ENCODE results near the gene RSPO4. TPM values are rescaled to one million over a fixed set of nuclear protein-coding genes. Genes with fewer than 3 reads are reported as not detected.

Gene RSPO4
- polyA plus RNA-seq, 1 donor (not counting 4 experiments of a cell fraction or from before 2014, with no cell fraction given), result not detected

DNA sequence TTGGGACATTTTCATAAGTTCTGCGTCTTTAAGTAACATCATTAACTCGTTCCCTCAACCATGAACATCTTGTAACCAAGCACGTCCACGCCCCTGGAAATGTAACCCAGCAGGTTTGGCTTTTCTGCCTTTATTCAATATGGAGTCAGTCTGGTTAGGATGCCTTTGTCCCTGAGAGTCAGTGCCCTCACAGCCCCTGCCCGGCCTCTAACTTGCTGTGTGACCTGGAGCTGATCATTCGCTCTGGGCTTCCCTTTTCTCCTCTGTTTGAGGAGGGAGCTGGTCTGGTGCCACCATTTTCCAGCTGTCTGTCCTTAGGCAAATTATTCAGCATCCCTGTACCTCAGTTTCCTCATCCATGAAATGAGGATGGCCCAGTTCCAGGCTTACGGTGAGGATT, 59.5 kb downstream of the RSPO4 start:
- H3K9me3 ChIP-seq (ENCODE audit: control insufficient read depth, low read depth, low read length), result no peaks in the 10 kb centered on the region
- no peaks in the 10 kb centered on the region for H4K20me1 ChIP-seq (ENCODE audit: control insufficient read depth, extremely low read depth, insufficient read depth, low read length)
- H3K4me2 ChIP-seq (ENCODE audit: control insufficient read depth, extremely low read depth, insufficient read depth, low read depth, low read length), result no peak overlapping the region
- FAIRE-seq (no peak), DNase-seq (ENCODE audit: low read depth, low spot score) (no peak)
- no peak overlapping the region for H3K9ac ChIP-seq (ENCODE audit: control insufficient read depth, extremely low read depth, insufficient read depth, low read length)
- no peak overlapping the region for H2AFZ ChIP-seq (ENCODE audit: control insufficient read depth, low read length)
- no peaks in the 10 kb centered on the region for H3K9me1 ChIP-seq (ENCODE audit: control insufficient read depth, extremely low read depth, insufficient read depth, low read length)
- H3K27me3 ChIP-seq (ENCODE audit: control insufficient read depth, extremely low read depth, insufficient read depth, low read length), result no peaks in the 10 kb centered on the region
- H3K27ac ChIP-seq (ENCODE audit: control insufficient read depth, insufficient read depth, low read length), result no peak overlapping the region
- H3K4me3 ChIP-seq (ENCODE audit: control insufficient read depth in 2 of 3, extremely low read depth in 1 of 3, insufficient read depth in 2 of 3, low read depth in 1 of 3, low read length in 3 of 3), result no peak overlapping the region
- H3K79me2 ChIP-seq (ENCODE audit: control insufficient read depth, insufficient read depth, low read length), result no peaks in the 10 kb centered on the region
- H3K4me1 ChIP-seq (ENCODE audit: control insufficient read depth, extremely low read depth, insufficient read depth, low read length), result no peaks in the 10 kb centered on the region
- no peaks in the 10 kb centered on the region for H3K36me3 ChIP-seq (ENCODE audit: control insufficient read depth in 2 of 2, extremely low read depth in 1 of 2, insufficient read depth in 2 of 2, low read length in 2 of 2)
- TF ChIP-seq, protein P1, sequence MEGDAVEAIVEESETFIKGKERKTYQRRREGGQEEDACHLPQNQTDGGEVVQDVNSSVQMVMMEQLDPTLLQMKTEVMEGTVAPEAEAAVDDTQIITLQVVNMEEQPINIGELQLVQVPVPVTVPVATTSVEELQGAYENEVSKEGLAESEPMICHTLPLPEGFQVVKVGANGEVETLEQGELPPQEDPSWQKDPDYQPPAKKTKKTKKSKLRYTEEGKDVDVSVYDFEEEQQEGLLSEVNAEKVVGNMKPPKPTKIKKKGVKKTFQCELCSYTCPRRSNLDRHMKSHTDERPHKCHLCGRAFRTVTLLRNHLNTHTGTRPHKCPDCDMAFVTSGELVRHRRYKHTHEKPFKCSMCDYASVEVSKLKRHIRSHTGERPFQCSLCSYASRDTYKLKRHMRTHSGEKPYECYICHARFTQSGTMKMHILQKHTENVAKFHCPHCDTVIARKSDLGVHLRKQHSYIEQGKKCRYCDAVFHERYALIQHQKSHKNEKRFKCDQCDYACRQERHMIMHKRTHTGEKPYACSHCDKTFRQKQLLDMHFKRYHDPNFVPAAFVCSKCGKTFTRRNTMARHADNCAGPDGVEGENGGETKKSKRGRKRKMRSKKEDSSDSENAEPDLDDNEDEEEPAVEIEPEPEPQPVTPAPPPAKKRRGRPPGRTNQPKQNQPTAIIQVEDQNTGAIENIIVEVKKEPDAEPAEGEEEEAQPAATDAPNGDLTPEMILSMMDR (optimal IDR thresholded peaks at IDR 0.05 in 1 of 3, IDR thresholded peaks at IDR 0.05 in 1 of 3, conservative IDR thresholded peaks at IDR 0.05 in 1 of 3; ENCODE audit: extremely low read depth in 1 of 3, insufficient read depth in 2 of 3, low read length in 3 of 3), result no peak
- no peak for TF ChIP-seq EZH2 (IDR thresholded peaks at IDR 0.05; ENCODE audit: low read length)
- dilution Hi-C loops (cut with MboI; ENCODE audit: extremely low pct_ligation_motif_present, low sequenced_read_pairs), result no loop called here

DNA sequence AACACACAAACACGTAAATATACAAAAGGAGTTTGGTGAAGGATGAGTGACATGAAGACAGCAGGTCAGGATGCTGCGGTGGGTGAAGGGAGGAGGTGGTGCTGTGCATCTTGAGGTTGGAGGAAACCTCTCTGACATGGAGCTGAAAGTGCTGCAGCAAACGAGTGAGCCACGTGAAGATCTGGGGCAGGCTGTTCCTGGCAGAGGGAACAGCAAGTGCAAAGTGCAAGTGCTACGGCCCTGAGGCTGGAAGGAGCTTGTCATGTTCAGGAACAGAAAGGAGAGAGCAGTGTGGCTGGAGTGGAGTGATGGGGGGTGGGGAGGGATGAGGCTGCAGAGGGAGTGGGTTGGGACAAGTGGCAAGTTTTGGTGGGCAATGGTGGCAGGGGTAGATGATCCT, 61.2 kb downstream of the RSPO4 start:
- no peak overlapping the region for H3K4me3 ChIP-seq (ENCODE audit: control insufficient read depth in 2 of 3, extremely low read depth in 1 of 3, insufficient read depth in 2 of 3, low read depth in 1 of 3, low read length in 3 of 3)
- no peak overlapping the region for H3K4me2 ChIP-seq (ENCODE audit: control insufficient read depth, extremely low read depth, insufficient read depth, low read depth, low read length)
- no peaks in the 10 kb centered on the region for H3K79me2 ChIP-seq (ENCODE audit: control insufficient read depth, insufficient read depth, low read length)
- no peak for TF ChIP-seq EZH2 (IDR thresholded peaks at IDR 0.05; ENCODE audit: low read length)
- TF ChIP-seq, protein P1 (optimal IDR thresholded peaks at IDR 0.05 in 1 of 3, IDR thresholded peaks at IDR 0.05 in 1 of 3, conservative IDR thresholded peaks at IDR 0.05 in 1 of 3; ENCODE audit: extremely low read depth in 1 of 3, insufficient read depth in 2 of 3, low read length in 3 of 3), result no peak
- no peak overlapping the region for H2AFZ ChIP-seq (ENCODE audit: control insufficient read depth, low read length)
- no peaks in the 10 kb centered on the region for H4K20me1 ChIP-seq (ENCODE audit: control insufficient read depth, extremely low read depth, insufficient read depth, low read length)
- H3K27me3 ChIP-seq (ENCODE audit: control insufficient read depth, extremely low read depth, insufficient read depth, low read length), result no peaks in the 10 kb centered on the region
- H3K27ac ChIP-seq (ENCODE audit: control insufficient read depth, insufficient read depth, low read length), result no peak overlapping the region
- H3K9me1 ChIP-seq (ENCODE audit: control insufficient read depth, extremely low read depth, insufficient read depth, low read length), result no peaks in the 10 kb centered on the region
- no peak for DNase-seq (ENCODE audit: low read depth, low spot score)
- dilution Hi-C loops (cut with MboI; ENCODE audit: extremely low pct_ligation_motif_present, low sequenced_read_pairs), result no loop called here
- no peaks in the 10 kb centered on the region for H3K36me3 ChIP-seq (ENCODE audit: control insufficient read depth in 2 of 2, extremely low read depth in 1 of 2, insufficient read depth in 2 of 2, low read length in 2 of 2)
- H3K4me1 ChIP-seq (ENCODE audit: control insufficient read depth, extremely low read depth, insufficient read depth, low read length), result no peaks in the 10 kb centered on the region
- no peak for FAIRE-seq
- H3K9me3 ChIP-seq (ENCODE audit: control insufficient read depth, low read depth, low read length), result no peaks in the 10 kb centered on the region
- no peak overlapping the region for H3K9ac ChIP-seq (ENCODE audit: control insufficient read depth, extremely low read depth, insufficient read depth, low read length)

Measured in keratinocyte (primary cell).